Measurements from ENCODE around the gene TLR6. TPM values are rescaled to one million over a fixed set of nuclear protein-coding genes. Genes with fewer than 3 reads are reported as not detected.

TLR6 gene
- total and polyA plus RNA-seq, 10 of the 15 experiments (the other 5 are each of a cell fraction or from before 2014, with no cell fraction given): 1.1 to 49.4 (median 12.5) TPM

DNA sequence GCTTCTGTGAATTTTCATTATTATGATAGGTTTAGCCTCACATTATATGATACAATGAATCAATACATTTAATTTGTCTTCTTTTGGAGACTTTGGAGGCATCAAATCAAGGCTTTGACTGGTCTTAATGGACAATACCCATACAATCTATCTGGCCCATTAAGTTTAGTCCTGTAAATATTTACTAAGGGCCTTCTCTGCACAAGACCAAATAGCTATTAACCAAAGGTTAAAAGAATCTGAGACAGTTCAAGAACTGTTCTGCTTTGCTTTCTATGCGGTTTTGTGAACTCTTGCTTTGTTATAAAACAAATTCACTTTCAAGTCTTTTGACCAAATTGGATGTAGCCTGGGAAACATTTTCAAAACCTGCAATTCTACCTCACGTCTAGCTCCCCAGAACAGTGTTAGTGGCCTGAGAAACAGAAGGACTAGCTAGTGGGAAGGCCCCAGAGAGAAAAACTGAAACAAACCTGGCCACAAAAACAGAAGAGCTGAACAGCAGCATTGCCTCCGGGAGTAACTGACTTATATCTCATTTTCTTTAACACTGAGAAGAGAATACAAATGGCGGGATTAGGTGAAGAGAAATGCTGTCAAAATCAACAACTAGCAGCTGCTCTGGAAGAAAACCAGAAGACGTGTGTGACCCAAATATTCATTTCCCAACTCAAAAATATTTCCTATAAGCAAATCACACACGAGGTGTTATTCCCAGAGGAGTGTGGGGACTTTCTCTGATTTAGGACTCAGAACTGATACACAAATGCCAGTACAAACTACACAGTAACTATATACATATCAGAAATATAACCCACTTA, 52.6 kb downstream of the TLR6 start (continued):
- TF ChIP-seq E2F8 (IDR thresholded peaks at IDR 0.05; ENCODE audit: low read depth, partially characterized antibody) (peak; percentile 59), IKZF1 (conservative IDR thresholded peaks at IDR 0.05) (peak; percentile 68; the same call in 1 of the 2 replicates), POLR2AphosphoS2 (IDR thresholded peaks at IDR 0.05; ENCODE audit: low read depth, low read length) (peak; percentile 48; the same call in 1 of the 2 replicates), MYB (IDR thresholded peaks at IDR 0.05; ENCODE audit: borderline replicate concordance, low read depth, low read length) (no peak), TBL1XR1 (IDR thresholded peaks at IDR 0.05; ENCODE audit: low read depth, low read length) (no peak; the same call in none of the 2 replicates), CBX5 (IDR thresholded peaks at IDR 0.05; ENCODE audit: low read depth) (peak; percentile 76), KDM1A (IDR thresholded peaks at IDR 0.05; ENCODE audit: borderline replicate concordance) (no peak), ZNF687 (IDR thresholded peaks at IDR 0.05) (peak; percentile 76), USF2 (IDR thresholded peaks at IDR 0.05; ENCODE audit: borderline replicate concordance, low read depth, low read length) (no peak), ZNF207 (IDR thresholded peaks at IDR 0.05; ENCODE audit: borderline replicate concordance) (no peak; the same call in 1 of the 2 replicates), ZNF384 (IDR thresholded peaks at IDR 0.05; ENCODE audit: borderline replicate concordance, low read depth, low read length) (no peak), ZBED1 (IDR thresholded peaks at IDR 0.05; ENCODE audit: borderline replicate concordance) (peak; percentile 75), NR2C2 (IDR thresholded peaks at IDR 0.05; ENCODE audit: borderline replicate concordance, control insufficient read depth, insufficient read length, low read depth) (no peak), BMI1 (IDR thresholded peaks at IDR 0.05; ENCODE audit: borderline replicate concordance) (no peak; the same call in 1 of the 2 replicates)
- TF ChIP-seq, protein P1, sequence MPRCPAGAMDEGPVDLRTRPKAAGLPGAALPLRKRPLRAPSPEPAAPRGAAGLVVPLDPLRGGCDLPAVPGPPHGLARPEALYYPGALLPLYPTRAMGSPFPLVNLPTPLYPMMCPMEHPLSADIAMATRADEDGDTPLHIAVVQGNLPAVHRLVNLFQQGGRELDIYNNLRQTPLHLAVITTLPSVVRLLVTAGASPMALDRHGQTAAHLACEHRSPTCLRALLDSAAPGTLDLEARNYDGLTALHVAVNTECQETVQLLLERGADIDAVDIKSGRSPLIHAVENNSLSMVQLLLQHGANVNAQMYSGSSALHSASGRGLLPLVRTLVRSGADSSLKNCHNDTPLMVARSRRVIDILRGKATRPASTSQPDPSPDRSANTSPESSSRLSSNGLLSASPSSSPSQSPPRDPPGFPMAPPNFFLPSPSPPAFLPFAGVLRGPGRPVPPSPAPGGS (IDR thresholded peaks at IDR 0.05; ENCODE audit: borderline replicate concordance, insufficient read depth, low read depth, low read length, poor library complexity, severe bottlenecking): peak; percentile 97
- TF ChIP-seq, protein P2, sequence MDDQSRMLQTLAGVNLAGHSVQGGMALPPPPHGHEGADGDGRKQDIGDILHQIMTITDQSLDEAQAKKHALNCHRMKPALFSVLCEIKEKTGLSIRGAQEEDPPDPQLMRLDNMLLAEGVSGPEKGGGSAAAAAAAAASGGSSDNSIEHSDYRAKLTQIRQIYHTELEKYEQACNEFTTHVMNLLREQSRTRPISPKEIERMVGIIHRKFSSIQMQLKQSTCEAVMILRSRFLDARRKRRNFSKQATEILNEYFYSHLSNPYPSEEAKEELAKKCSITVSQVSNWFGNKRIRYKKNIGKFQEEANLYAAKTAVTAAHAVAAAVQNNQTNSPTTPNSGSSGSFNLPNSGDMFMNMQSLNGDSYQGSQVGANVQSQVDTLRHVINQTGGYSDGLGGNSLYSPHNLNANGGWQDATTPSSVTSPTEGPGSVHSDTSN (IDR thresholded peaks at IDR 0.05; ENCODE audit: insufficient replicate concordance, low read depth, low read length): no peak
- TF ChIP-seq, protein P3, sequence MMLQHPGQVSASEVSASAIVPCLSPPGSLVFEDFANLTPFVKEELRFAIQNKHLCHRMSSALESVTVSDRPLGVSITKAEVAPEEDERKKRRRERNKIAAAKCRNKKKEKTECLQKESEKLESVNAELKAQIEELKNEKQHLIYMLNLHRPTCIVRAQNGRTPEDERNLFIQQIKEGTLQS (IDR thresholded peaks at IDR 0.05; ENCODE audit: borderline replicate concordance, extremely low read depth, low read depth, low read length): no peak
